ENCODE data around the gene GPC5.
"Not testable (repeated sequence)": the region's sequence is repeated elsewhere in the genome, so short reads cannot be mapped to it uniquely, and the experiment has no call there.

GPC5 gene

DNA sequence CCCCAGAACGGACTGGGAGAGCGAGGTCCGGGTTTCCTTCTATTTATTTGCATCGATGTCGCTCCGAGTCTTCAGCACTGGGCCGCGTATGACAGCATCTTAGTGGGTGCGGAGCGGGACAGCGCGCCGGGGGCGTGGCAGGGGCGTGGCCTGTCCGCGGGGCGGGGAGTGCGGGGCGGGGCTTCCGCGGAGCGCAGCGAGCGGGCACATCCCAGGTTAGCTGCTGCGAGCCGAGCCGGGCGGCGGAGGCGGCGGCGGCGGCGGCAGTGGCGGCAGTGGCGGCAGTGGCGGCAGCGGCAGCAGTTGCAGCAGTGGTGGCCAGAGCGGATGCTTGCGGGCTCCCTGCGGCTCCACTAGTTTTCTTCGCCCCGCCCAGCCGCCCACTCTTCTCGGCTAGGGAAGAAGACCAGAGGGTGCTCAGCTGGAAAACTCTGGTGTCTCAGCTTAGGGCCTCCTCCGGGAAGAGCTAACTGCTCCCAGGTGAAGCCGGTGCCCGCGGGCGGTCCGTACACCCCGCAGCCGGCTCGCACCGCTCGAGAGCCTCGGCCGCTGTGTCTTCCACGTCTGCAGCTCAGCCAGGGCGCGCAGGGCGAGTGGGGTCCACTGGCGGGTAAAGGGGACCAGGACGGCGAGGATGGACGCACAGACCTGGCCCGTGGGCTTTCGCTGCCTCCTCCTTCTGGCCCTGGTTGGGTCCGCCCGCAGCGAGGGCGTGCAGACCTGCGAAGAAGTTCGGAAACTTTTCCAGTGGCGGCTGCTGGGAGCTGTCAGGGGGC is at the start of gene GPC5:
Gene GPC5, plus strand, starts transcription at position 209 of the 776 bp plus-strand sequence.
- peak; percentile 86 for DNase-seq (ENCODE audit: low spot score)

DNA sequence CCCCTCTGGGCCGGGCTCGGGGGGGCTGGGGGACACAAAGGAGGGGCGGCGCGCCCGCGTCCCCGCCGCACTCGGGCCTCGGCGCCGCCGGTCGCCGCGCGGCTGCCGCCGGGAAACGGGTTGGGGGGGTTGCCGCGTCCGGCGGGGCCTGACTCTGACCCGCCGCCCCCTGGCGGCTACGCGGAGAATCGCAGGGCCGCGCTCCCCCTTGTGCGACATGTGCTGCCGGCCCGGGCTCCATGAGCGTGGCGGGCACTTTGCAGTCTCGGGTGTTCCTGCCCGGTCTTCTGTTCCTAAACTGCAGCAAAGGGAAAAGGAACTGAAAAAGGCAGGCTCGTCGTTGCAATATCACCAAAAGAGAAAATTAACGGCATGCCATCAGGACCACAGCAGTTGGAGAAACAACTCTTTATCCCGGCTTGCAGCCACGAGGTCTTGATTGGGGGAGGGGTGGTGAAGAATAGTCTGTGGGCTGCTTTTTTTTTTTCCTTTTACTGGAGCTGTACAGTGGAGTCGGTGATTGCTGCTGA is 49.5 kb upstream of the GPC5 start:
- DNase-seq (ENCODE audit: low spot score) = peak; percentile 93

DNA sequence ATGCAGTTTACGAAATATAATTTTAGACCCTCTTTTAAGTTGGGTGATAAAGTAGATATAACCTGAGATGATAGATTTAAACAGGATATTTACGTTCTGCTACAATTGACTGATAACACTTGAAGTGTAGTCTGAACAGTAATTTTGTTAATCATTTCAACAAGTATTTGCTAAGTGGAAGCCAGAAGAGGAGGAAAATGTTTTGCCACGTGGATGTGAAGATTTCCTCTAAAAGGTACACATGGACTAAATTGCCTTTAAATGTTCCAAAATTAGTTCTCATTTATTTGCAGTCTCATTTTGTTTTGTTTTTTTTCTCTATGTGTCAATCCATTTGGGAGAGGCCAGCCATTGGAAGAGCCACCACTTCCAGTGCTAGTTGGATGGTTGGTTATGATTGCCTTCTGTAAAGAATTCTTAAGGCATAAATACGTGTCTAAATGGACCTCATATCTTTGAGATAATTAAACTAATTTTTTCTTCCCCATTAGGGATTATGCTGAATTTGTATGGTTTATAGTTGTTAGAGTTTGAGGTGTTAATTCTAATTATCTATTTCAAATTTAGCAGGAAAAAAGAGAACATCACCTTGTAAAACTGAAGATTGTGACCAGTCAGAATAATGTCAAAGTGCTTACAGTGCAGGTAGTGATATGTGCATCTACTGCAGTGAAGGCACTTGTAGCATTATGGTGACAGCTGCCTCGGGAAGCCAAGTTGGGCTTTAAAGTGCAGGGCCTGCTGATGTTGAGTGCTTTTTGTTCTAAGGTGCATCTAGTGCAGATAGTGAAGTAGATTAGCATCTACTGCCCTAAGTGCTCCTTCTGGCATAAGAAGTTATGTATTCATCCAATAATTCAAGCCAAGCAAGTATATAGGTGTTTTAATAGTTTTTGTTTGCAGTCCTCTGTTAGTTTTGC is 48.2 kb upstream of the GPC5 start:
- no peak for DNase-seq (ENCODE audit: low spot score)

DNA sequence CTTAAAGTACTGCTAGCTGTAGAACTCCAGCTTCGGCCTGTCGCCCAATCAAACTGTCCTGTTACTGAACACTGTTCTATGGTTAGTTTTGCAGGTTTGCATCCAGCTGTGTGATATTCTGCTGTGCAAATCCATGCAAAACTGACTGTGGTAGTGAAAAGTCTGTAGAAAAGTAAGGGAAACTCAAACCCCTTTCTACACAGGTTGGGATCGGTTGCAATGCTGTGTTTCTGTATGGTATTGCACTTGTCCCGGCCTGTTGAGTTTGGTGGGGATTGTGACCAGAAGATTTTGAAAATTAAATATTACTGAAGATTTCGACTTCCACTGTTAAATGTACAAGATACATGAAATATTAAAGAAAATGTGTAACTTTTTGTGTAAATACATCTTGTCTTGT is 47.3 kb upstream of the GPC5 start:
- DNase-seq (ENCODE audit: low spot score) = no peak

- DNase-seq (ENCODE audit: low spot score) = no peak
Observed at GRCh38 chr13:91351980-91352379, 46.4 kb upstream of the GPC5 start.

GRCh38 chr13:91352891-91353290 is 45.5 kb upstream of the GPC5 start:
- not testable (repeated sequence) for DNase-seq (ENCODE audit: low spot score)

DNA sequence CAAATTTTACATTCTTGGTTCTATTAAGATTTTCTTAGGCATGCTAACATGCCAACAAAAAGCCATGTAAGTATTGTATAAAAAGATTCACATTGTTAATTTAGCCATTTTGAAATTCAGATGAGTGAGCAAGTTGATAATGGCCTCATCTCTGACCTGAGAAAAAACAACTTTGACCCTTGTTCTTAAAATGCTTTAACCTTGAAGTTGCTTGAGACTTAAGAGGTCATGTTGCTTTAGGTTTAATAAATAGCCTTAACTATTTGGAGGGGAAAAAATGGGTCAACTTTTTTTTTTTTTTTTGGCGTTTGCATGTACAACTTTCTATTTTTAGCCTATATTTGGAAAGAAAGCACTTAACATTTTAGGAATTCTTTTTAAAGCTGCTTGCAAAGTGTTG is 44.9 kb upstream of the GPC5 start:
- DNase-seq (ENCODE audit: low spot score) = no peak

DNA sequence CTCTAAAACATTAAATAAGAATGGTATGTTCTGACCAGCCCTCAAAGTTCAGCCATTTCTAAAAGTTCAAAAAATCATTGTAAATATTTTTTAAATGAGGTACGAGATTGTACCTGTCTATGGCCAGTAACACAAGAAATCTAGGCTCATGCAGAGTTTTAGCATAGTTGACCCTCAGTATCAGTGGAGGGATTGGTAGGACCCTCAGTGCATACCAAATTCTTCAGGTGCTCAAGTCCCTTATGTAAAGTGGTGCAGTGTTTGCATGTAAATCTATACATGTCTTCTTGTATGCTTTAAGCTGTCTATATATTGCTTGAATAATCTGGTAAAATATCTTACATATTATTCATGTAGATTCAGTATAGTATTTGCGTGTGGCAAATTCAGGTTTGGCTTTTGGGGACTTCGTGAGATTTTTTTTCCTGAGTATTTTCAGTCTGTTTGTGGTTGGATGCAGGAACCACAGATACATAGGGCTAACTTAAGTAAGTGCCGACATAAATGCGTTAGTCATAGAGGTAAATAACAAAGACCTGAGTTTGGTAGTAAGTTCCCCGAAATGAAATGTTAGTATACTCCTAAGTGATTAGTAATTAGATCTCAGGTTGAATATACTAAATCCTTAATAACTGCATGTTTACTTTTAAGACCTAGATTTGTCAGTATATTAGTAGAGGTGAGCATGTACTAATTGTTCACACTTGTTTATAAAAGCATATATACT is 43.2 kb upstream of the GPC5 start:
- DNase-seq (ENCODE audit: low spot score) = no peak

GRCh38 chr13:91355826-91356710 is 42.4 kb upstream of the GPC5 start:
- no peak for DNase-seq (ENCODE audit: low spot score)

GRCh38 chr13:91356919-91357612 is 41.4 kb upstream of the GPC5 start:
- no peak for DNase-seq (ENCODE audit: low spot score)

- no peak for DNase-seq (ENCODE audit: low spot score)
Observed at GRCh38 chr13:91357613-91358386, 40.6 kb upstream of the GPC5 start.

DNA sequence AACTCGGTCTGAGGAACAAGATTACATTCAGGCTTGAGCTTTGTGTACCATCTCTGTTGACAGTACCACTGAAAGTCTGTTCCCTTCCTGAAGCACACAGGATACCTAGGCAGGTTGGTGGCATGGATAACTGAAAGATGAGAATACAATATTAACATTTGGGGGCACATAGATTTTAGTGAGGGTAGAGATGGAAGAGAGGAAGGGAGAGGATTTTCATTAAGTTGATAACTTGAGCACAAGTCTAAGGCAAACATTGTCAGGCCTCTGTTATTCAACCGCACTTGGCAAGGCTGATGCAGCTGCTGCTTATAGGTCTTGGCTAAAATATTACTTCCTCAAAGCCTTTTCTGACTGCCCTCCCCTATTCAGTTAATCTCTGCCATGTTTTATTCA is 40.0 kb upstream of the GPC5 start:
- no peak for DNase-seq (ENCODE audit: low spot score)

GRCh38 chr13:91359111-91359510 is 39.3 kb upstream of the GPC5 start:
- DNase-seq (ENCODE audit: low spot score) = no peak

- DNase-seq (ENCODE audit: low spot score) = no peak
Observed at GRCh38 chr13:91359631-91360030, 38.8 kb upstream of the GPC5 start.

DNA sequence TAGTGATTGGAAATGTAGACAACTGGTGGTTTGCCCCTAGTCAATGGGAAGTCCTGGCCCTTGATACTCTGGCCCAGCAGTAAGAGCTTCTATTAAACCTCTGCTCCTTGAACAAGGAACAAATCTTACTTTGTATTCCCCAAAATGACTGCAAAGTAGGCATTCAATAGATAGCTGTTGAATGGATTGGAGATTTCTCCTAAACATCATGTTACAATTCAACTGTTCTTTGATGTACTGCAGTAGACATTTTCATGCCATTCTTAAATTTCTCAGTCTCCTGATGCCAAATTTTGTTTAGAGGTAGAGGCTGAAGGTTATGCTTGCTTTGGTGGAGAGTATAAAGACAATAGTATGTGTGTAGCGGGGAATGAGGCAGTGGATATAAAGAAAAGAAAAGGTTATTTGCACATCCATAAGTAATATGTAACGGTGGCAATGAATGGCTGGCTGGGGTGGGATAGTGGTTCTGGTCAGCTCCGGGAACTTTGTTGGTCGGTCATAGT is 38.1 kb upstream of the GPC5 start:
- DNase-seq (ENCODE audit: low spot score) = no peak

DNA sequence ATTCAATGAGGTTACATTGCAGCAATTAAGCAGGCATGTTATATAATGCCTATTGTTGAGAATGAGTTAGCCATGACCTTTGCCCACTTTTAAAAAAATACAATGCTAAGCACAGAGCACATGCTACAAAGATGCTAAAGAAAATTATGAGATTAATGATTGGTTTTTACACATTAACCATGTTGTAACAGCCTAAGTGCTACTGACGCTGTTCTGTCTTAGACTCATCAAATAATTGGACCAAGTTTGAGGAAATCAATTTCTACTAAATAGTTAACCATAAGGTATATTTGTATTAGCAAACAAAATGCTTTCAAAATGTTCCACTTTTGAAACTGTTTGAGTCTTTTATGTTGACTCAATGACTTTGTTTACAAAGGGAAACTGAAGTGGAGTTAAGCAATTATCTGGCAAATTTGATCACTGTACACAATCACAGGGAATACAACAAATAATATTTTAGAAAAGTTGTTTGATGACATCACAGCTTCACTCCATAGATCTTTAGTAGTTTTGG is 36.6 kb upstream of the GPC5 start:
- DNase-seq (ENCODE audit: low spot score) = no peak

- DNase-seq (ENCODE audit: low spot score) = no peak
Observed at GRCh38 chr13:91362908-91363307, 35.5 kb upstream of the GPC5 start.

- DNase-seq (ENCODE audit: low spot score) = no peak
Observed at GRCh38 chr13:91368101-91368500, 30.3 kb upstream of the GPC5 start.

DNA sequence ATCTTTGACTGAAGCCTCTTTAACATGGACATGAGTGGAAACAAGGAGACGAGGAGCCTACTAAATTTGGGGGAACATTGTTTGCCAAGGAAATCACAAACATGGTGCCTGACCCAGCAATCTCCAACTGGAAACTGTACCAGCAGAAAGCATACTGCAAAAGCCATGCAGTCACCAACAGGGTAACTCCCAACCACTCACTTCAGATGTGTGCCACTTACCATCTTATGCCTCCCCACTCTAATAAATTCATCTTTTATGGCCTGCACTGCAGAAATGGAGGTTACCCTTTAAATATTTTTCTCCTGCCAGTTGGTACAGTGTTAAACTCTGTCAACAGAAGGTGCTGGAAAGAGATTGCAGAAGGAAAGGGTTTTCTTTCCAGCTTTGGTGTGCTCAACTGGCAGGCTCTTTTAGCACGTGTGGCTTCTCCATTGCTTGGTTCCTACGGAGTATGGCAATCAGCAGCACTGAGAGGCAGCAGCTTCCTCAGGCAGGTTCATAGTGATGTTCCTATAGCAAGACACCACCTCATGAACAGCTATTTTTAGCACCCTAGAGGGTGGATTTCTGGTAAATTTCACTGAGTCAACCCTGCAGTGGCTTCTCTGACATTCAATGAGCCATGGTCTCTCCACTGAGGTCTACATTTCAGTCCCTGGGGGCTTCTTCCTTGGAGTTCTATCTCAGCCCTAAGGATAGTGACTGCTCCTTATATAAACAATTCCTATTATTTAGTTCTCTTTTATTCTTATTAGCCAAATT is 29.6 kb upstream of the GPC5 start:
- DNase-seq (ENCODE audit: low spot score) = no peak
